OCI-LY7 (cell line): ENCODE measurements around the gene FOXL3.
"Not testable (repeated sequence)": the region's sequence is repeated elsewhere in the genome, so short reads cannot be mapped to it uniquely, and the experiment has no call there.

Experiments
- CTCF ChIP-seq: fragments of 200-600 bp; sonication (generic); conservative IDR thresholded peaks from 2 replicates; pipeline ENCODE4 v1.5.1; 2014; ENCODE audit warnings: mild to moderate bottlenecking, antibody characterized with exemption, low read length, moderate library complexity, mixed read lengths
- EZH2phosphoT487 ChIP-seq: fragments of 200-600 bp; sonication (generic); IDR thresholded peaks from 2 replicates; pipeline ENCODE4 v1.6.1; 2018; ENCODE audit warnings: low read depth, borderline replicate concordance, mild to moderate bottlenecking, mixed run types, antibody characterized with exemption, low read length, moderate library complexity, mixed read lengths

DNA sequence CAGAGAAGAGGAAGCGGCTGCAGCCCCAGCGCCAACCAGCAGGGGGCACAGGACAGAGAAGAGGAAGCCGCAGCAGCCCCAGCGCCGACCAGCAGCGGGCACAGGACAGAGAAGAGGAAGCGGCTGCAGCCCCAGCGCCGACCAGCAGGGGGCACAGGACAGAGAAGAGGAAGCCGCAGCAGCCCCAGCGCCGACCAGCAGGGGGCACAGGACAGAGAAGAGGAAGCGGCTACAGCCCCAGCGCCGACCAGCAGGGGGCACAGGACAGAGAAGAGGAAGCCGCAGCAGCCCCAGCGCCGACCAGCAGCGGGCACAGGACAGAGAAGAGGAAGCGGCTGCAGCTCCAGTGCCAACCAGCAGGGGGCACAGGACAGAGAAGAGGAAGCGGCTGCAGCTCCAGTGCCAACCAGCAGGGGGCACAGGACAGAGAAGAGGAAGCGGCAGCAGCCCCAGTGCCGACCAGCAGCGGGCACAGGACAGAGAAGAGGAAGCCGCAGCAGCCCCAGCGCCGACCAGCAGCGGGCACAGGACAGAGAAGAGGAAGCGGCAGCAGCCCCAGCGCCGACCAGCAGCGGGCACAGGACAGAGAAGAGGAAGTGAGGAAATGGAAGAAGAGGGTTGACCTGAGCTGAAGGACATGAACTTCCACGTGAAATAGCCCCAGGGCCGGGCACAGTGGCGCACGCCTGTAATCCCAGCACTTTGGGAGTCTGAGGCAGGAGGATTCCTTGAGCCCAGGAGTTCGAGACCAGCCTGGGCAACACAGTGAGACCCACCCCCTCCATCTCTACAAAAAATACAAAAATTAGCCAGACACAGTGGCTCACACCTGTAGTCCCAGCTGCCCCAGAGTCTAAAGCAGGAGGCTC lies 26.3 kb upstream of the FOXL3 start:
- peak; percentile 78 for TF ChIP-seq CTCF
- not testable (repeated sequence) for TF ChIP-seq EZH2phosphoT487
